Progenitor cell of endocrine pancreas (in vitro differentiated cells): ENCODE results near the gene ZNF587. TPM values are rescaled to one million over a fixed set of nuclear protein-coding genes. Genes with fewer than 3 reads are reported as not detected.
A peak's percentile ranks its signal among the peaks of the same experiment; 100 is the strongest.
"Not testable (repeated sequence)": the region's sequence is repeated elsewhere in the genome, so short reads cannot be mapped to it uniquely, and the experiment has no call there.

Experiments used
- DNase-seq: peaks from one replicate; pipeline ENCODE4 v3.0.0; 2021; ENCODE audit warnings: low spot score; ENCODE audit not compliant: unreplicated experiment
- H3K27ac Mint-ChIP-seq: 2 replicates; pipeline ENCODE4 v1.8.0; 2021; ENCODE audit warnings: mild to moderate bottlenecking, moderate library complexity, mixed read lengths
- H3K27me3 Mint-ChIP-seq: 2 replicates; pipeline ENCODE4 v1.8.0; 2021; ENCODE audit warnings: mixed read lengths
- H3K36me3 Mint-ChIP-seq: 2 replicates; pipeline ENCODE4 v1.8.0; 2022; ENCODE audit warnings: mixed read lengths; ENCODE audit not compliant: insufficient read depth
- H3K4me1 Mint-ChIP-seq: 2 replicates; pipeline ENCODE4 v1.8.0; 2021; ENCODE audit warnings: low read depth, mixed read lengths
- H3K4me3 Mint-ChIP-seq: 2 replicates; pipeline ENCODE4 v1.8.0; 2021; ENCODE audit warnings: low read depth, mild to moderate bottlenecking, moderate library complexity, mixed read lengths
- H3K9me3 Mint-ChIP-seq: 2 replicates; pipeline ENCODE4 v1.8.0; 2021; ENCODE audit warnings: low read depth, mixed read lengths
- CTCF ChIP-seq: fragments of 200-600 bp; sonication (generic); IDR thresholded peaks from one replicate; pipeline ENCODE4 v1.5.0; 2021; ENCODE audit warnings: antibody characterized with exemption, mild to moderate bottlenecking; ENCODE audit not compliant: unreplicated experiment
- total RNA-seq: library from RNA; stranded (reverse); gene quantifications from 2 replicates; pipeline ENCODE4 v1.2.1, GENCODE V29; 2021

The ZNF587 gene
- total RNA-seq, 1 donor from 2014 or later: 93.7 TPM

GRCh38 chr19:57829316-57829715 lies 20.3 kb upstream of the ZNF587 start:
- H3K4me1 Mint-ChIP-seq: peaks cover 50% of the 10 kb centered on the region
- peak overlapping the region; percentile 94 for H3K27ac Mint-ChIP-seq
- peaks cover 19% of the 10 kb centered on the region for H3K36me3 Mint-ChIP-seq
- H3K9me3 Mint-ChIP-seq: no peaks in the 10 kb centered on the region
- H3K27me3 Mint-ChIP-seq: no peaks in the 10 kb centered on the region
- DNase-seq: no peak
- H3K4me3 Mint-ChIP-seq: peak overlapping the region; percentile 86
- TF ChIP-seq CTCF: no peak

GRCh38 chr19:57830071-57830602 lies 19.5 kb upstream of the ZNF587 start, which contains the start of gene ZNF587B:
Gene ZNF587B, plus strand, starts transcription at chr19:57830299. Its CDS starts 230 bp downstream, at chr19:57830529.
- H3K27ac Mint-ChIP-seq: peak within 1 kb of the TSS; percentile 94
- peak; percentile 62 for TF ChIP-seq CTCF
- H3K9me3 Mint-ChIP-seq: no peaks in the 10 kb centered on the region
- no peaks in the 10 kb centered on the region for H3K27me3 Mint-ChIP-seq
- peak within 1 kb of the TSS; percentile 86 for H3K4me3 Mint-ChIP-seq
- H3K4me1 Mint-ChIP-seq: peaks cover 45% of the 10 kb centered on the region
- peak; percentile 78 for DNase-seq
- H3K36me3 Mint-ChIP-seq: peaks cover 17% of the 10 kb centered on the region

- not testable (repeated sequence) for H3K4me1 Mint-ChIP-seq, H3K27me3 Mint-ChIP-seq, H3K27ac Mint-ChIP-seq, H3K9me3 Mint-ChIP-seq, DNase-seq, H3K36me3 Mint-ChIP-seq, H3K4me3 Mint-ChIP-seq
Measured at GRCh38 chr19:57836991-57837390, 12.7 kb upstream of the ZNF587 start.

- DNase-seq, H3K9me3 Mint-ChIP-seq, H3K27me3 Mint-ChIP-seq, H3K4me3 Mint-ChIP-seq, H3K4me1 Mint-ChIP-seq: not testable (repeated sequence)
- H3K36me3 Mint-ChIP-seq: peaks cover 12% of the 10 kb centered on the region
- peak overlapping the region; percentile 25 for H3K27ac Mint-ChIP-seq
Measured at GRCh38 chr19:57838622-57839191, 11.0 kb upstream of the ZNF587 start.

- no peaks in the 10 kb centered on the region for H3K4me1 Mint-ChIP-seq
- H3K27me3 Mint-ChIP-seq: no peaks in the 10 kb centered on the region
- H3K9me3 Mint-ChIP-seq: no peaks in the 10 kb centered on the region
- TF ChIP-seq CTCF: no peak
- H3K4me3 Mint-ChIP-seq: no peak overlapping the region
- H3K27ac Mint-ChIP-seq: peak overlapping the region; percentile 20
- peaks cover 15% of the 10 kb centered on the region for H3K36me3 Mint-ChIP-seq
- DNase-seq: no peak
Measured at GRCh38 chr19:57841122-57841763, 8.4 kb upstream of the ZNF587 start.

- not testable (repeated sequence) for H3K27ac Mint-ChIP-seq, H3K27me3 Mint-ChIP-seq, H3K4me3 Mint-ChIP-seq, DNase-seq, H3K9me3 Mint-ChIP-seq
- H3K4me1 Mint-ChIP-seq: peaks cover 22% of the 10 kb centered on the region
- H3K36me3 Mint-ChIP-seq: peaks cover 15% of the 10 kb centered on the region
Measured at GRCh38 chr19:57847164-57847563, 2.5 kb upstream of the ZNF587 start.

- peaks cover 18% of the 10 kb centered on the region for H3K36me3 Mint-ChIP-seq
- DNase-seq, H3K9me3 Mint-ChIP-seq, H3K27me3 Mint-ChIP-seq: not testable (repeated sequence)
- H3K27ac Mint-ChIP-seq: peak overlapping the region; percentile 99
- peaks cover 22% of the 10 kb centered on the region for H3K4me1 Mint-ChIP-seq
- H3K4me3 Mint-ChIP-seq: peak overlapping the region; percentile 91
Measured at GRCh38 chr19:57849162-57849665, 445 bp upstream of the ZNF587 start.
